Measurements from ENCODE around the gene ITIH2.
"Not testable (repeated sequence)": the region's sequence is repeated elsewhere in the genome, so short reads cannot be mapped to it uniquely, and the experiment has no call there.

ITIH2 gene

DNA sequence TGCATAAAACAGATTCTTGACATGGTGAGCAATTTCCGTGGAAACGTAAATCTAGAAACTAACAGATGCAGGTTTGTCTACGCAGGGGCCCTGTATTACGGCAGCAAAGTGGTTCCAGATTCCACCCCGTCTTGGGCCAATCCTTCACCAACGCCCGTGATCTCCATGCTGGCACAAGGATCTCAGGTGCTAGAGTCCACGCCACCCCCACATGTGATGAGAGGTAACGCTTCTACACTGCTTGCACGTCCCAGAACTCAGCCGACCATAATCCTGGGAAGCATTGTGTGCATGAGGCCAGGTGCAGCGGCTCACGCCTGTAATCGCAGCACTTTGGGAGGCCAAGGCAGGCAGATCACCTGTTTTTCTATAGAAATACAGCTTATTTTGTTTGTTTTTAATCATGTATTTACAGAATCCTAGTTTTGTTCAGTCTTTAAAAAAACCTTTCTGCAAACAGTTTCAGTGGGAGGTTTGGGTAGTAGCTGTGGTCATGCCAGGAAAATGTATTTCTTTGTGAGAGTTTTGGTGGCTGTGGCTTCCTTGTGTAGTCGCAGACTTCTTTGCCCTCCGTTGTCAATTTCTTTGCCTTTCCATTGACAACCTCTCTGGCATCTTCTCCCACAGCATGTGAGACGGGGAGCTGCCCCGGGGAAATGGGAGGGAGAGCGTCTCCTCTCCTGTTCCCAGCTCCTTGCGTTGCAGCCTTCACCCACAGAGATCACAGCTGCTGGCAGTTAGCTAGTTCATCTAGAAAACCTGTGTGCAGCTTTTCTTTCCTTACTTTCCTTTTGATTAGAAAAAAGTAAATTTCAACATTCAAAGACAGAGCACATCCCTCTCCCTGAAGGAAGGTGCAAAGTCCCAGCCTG, 35.7 kb downstream of the ITIH2 start:
- TF ChIP-seq, protein P1, sequence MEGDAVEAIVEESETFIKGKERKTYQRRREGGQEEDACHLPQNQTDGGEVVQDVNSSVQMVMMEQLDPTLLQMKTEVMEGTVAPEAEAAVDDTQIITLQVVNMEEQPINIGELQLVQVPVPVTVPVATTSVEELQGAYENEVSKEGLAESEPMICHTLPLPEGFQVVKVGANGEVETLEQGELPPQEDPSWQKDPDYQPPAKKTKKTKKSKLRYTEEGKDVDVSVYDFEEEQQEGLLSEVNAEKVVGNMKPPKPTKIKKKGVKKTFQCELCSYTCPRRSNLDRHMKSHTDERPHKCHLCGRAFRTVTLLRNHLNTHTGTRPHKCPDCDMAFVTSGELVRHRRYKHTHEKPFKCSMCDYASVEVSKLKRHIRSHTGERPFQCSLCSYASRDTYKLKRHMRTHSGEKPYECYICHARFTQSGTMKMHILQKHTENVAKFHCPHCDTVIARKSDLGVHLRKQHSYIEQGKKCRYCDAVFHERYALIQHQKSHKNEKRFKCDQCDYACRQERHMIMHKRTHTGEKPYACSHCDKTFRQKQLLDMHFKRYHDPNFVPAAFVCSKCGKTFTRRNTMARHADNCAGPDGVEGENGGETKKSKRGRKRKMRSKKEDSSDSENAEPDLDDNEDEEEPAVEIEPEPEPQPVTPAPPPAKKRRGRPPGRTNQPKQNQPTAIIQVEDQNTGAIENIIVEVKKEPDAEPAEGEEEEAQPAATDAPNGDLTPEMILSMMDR (IDR thresholded peaks at IDR 0.05; ENCODE audit: poor library complexity, severe bottlenecking), result no peak
- no peaks in the 10 kb centered on the region for H3K36me3 ChIP-seq (ENCODE audit: low read depth)
- H3K27ac ChIP-seq (ENCODE audit: poor library complexity, severe bottlenecking), result no peak overlapping the region
- no peak for DNase-seq (ENCODE audit: low spot score)
- H3K27me3 ChIP-seq (ENCODE audit: insufficient read depth, poor library complexity, severe bottlenecking), result no peaks in the 10 kb centered on the region
- ATAC-seq (ENCODE audit: low read depth), result no peak
- H3K4me1 ChIP-seq (ENCODE audit: insufficient read depth, poor library complexity, severe bottlenecking), result no peaks in the 10 kb centered on the region
- no peaks in the 10 kb centered on the region for H3K9me3 ChIP-seq (ENCODE audit: severe bottlenecking)
- no peak overlapping the region for H3K4me3 ChIP-seq (ENCODE audit: severe bottlenecking)

DNA sequence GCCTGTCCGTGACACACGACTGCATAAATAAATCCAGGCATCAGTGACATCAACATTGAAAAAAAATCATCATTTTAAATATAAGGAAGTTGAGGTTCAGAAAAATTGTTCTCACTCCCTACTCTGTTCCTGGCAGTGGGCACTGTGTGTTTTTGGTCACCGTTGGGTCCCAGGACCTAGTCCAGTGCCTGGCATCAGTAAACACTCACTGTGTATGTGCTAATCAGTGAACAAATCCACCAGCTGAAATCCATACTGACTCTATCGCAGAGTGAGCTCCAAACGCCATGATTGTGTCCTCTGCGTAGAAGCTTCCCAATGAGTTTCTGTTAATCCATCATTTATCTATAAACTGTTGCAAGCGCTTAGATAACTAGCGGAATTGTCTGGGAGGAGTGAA, 41.2 kb downstream of the ITIH2 start:
- no peaks in the 10 kb centered on the region for H3K36me3 ChIP-seq (ENCODE audit: low read depth)
- no peak for ATAC-seq (ENCODE audit: low read depth)
- H3K9me3 ChIP-seq (ENCODE audit: severe bottlenecking), result no peaks in the 10 kb centered on the region
- DNase-seq (ENCODE audit: low spot score), result no peak
- no peak overlapping the region for H3K27ac ChIP-seq (ENCODE audit: poor library complexity, severe bottlenecking)
- H3K27me3 ChIP-seq (ENCODE audit: insufficient read depth, poor library complexity, severe bottlenecking), result no peaks in the 10 kb centered on the region
- H3K4me3 ChIP-seq (ENCODE audit: severe bottlenecking), result no peak overlapping the region
- H3K4me1 ChIP-seq (ENCODE audit: insufficient read depth, poor library complexity, severe bottlenecking), result no peaks in the 10 kb centered on the region
- TF ChIP-seq, protein P1 (IDR thresholded peaks at IDR 0.05; ENCODE audit: poor library complexity, severe bottlenecking), result no peak

DNA sequence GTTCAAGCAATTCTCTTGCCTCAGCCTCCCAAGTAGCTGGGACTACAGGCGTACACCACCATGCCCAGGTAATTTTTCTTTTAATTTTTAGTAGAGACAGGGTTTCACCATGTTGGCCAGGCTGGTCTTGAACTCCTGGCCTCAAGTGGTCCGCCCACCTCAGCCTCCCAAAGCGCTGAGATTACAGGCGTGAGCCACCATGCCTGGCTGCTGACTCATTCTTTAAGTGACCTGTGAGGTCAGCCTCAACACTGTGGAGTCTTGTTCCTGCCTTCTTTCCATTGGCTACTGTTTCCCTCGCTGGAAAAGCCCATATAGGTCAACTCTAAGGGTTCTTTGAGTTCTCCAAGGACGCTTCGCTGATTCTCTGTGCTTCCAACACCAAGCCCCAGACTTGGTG, 45.5 kb downstream of the ITIH2 start:
- peaks cover 12% of the 10 kb centered on the region for H3K36me3 ChIP-seq (ENCODE audit: low read depth)
- H3K4me3 ChIP-seq (ENCODE audit: severe bottlenecking); ATAC-seq (ENCODE audit: low read depth): not testable (repeated sequence)

DNA sequence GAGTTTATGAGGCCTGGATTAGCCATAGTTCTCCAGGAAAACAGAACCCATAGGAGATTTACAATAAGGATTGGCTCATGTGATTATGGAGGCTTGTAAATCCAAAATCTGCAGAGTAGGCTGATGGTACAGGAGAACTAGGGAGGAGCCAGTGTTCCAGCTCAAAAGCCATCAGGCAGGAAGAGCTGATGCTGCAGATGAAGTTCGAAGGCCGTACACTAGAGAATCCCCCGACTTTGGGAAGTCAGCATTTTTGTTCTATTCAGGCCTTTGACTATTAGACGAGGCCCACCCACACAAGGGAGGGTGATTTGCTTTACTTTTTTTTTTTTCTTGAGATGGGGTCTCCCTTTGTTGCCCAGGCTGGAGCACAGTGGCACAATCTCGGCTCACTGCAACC, 47.1 kb downstream of the ITIH2 start:
- no peaks in the 10 kb centered on the region for H3K9me3 ChIP-seq (ENCODE audit: severe bottlenecking)
- TF ChIP-seq, protein P1 (IDR thresholded peaks at IDR 0.05; ENCODE audit: poor library complexity, severe bottlenecking), result no peak
- DNase-seq (ENCODE audit: low spot score) (no peak), ATAC-seq (ENCODE audit: low read depth) (no peak)
- H3K27ac ChIP-seq (ENCODE audit: poor library complexity, severe bottlenecking), result no peak overlapping the region
- no peaks in the 10 kb centered on the region for H3K27me3 ChIP-seq (ENCODE audit: insufficient read depth, poor library complexity, severe bottlenecking)
- no peak overlapping the region for H3K4me3 ChIP-seq (ENCODE audit: severe bottlenecking)
- peaks cover 21% of the 10 kb centered on the region for H3K36me3 ChIP-seq (ENCODE audit: low read depth)
- H3K4me1 ChIP-seq (ENCODE audit: insufficient read depth, poor library complexity, severe bottlenecking), result no peaks in the 10 kb centered on the region

More for the DNA sequence above, 45.5 kb downstream of the ITIH2 start:
- DNase-seq (ENCODE audit: low spot score); H3K4me1 ChIP-seq (ENCODE audit: insufficient read depth, poor library complexity, severe bottlenecking); H3K27me3 ChIP-seq (ENCODE audit: insufficient read depth, poor library complexity, severe bottlenecking); H3K27ac ChIP-seq (ENCODE audit: poor library complexity, severe bottlenecking); H3K9me3 ChIP-seq (ENCODE audit: severe bottlenecking): not testable (repeated sequence)

DNA sequence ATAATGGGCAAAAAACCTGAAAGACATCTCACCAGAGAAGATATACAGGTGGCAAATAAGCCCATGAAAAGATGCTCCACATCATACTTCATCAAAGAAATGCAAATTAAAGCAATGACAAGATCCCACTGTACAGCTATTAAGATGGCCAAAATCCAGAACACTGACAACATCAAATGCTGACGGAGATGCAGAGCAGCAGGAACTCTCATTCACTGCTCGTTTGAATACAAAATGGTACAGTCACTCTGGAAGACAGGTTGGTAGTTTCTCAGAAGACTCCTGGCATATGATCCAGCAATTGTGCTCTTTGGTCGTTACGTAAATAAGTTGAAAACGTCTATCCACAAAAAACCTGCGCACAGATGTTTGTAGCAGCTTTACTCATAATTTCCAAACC, 49.1 kb downstream of the ITIH2 start:
- Histone ChIP-seq H3K27me3 (ENCODE audit: insufficient read depth, poor library complexity, severe bottlenecking) (no peaks in the 10 kb centered on the region), H3K9me3 (ENCODE audit: severe bottlenecking) (no peaks in the 10 kb centered on the region), H3K4me3 (ENCODE audit: severe bottlenecking) (no peak overlapping the region), H3K27ac (ENCODE audit: poor library complexity, severe bottlenecking) (no peak overlapping the region), H3K4me1 (ENCODE audit: insufficient read depth, poor library complexity, severe bottlenecking) (no peaks in the 10 kb centered on the region), H3K36me3 (ENCODE audit: low read depth) (peaks cover 41% of the 10 kb centered on the region)
- no peak for ATAC-seq (ENCODE audit: low read depth)
- TF ChIP-seq, protein P1 (IDR thresholded peaks at IDR 0.05; ENCODE audit: poor library complexity, severe bottlenecking), result no peak
- no peak for DNase-seq (ENCODE audit: low spot score)

Data from RWPE2 (cell line).